Measurements from ENCODE around the gene CDC5L. TPM values are rescaled to one million over a fixed set of nuclear protein-coding genes. Genes with fewer than 3 reads are reported as not detected.

Gene CDC5L
- total RNA-seq, 1 donor from 2014 or later = 16.5 TPM

- Histone ChIP-seq H3K4me3 (no peak overlapping the region), H3K4me1 (no peaks in the 10 kb centered on the region), H3K27me3 (no peaks in the 10 kb centered on the region), H3K9me3 (no peaks in the 10 kb centered on the region), H3K27ac (no peak overlapping the region), H3K36me3 (no peaks in the 10 kb centered on the region)
- intact Hi-C loops (cut with DNase I) = no loop called here
- no peak for DNase-seq (ENCODE audit: extremely low spot score in 2 of 2)
- TF ChIP-seq CTCF (IDR thresholded peaks at IDR 0.05) (no peak), POLR2AphosphoS5 (IDR thresholded peaks at IDR 0.05; ENCODE audit: insufficient read depth in 1 of 2, low read depth in 1 of 2) (no peak), POLR2A (IDR thresholded peaks at IDR 0.05) (no peak)
These were observed 24.1 kb upstream of the CDC5L start for GRCh38 chr6:44363377-44363926.

- intact Hi-C loops (cut with DNase I) = no loop called here
- H3K36me3 ChIP-seq = no peaks in the 10 kb centered on the region
- TF ChIP-seq POLR2AphosphoS5 (IDR thresholded peaks at IDR 0.05; ENCODE audit: insufficient read depth in 1 of 2, low read depth in 1 of 2) (no peak), CTCF (IDR thresholded peaks at IDR 0.05) (no peak), POLR2A (IDR thresholded peaks at IDR 0.05) (no peak)
- H3K4me1 ChIP-seq = no peaks in the 10 kb centered on the region
- H3K27ac ChIP-seq = no peak overlapping the region
- no peaks in the 10 kb centered on the region for H3K9me3 ChIP-seq
- no peak overlapping the region for H3K4me3 ChIP-seq
- H3K27me3 ChIP-seq = no peaks in the 10 kb centered on the region
- DNase-seq (ENCODE audit: extremely low spot score in 2 of 2) = no peak
These were observed 20.7 kb upstream of the CDC5L start for GRCh38 chr6:44366781-44367180.

GRCh38 chr6:44367681-44368080, 19.8 kb upstream of the CDC5L start:
- intact Hi-C loops (cut with DNase I) = no loop called here
- H3K9me3 ChIP-seq = no peaks in the 10 kb centered on the region
- H3K27ac ChIP-seq = no peak overlapping the region
- H3K4me3 ChIP-seq = no peak overlapping the region
- H3K36me3 ChIP-seq = no peaks in the 10 kb centered on the region
- no peaks in the 10 kb centered on the region for H3K27me3 ChIP-seq
- H3K4me1 ChIP-seq = no peaks in the 10 kb centered on the region
- no peak for TF ChIP-seq POLR2A (IDR thresholded peaks at IDR 0.05)
- no peak for TF ChIP-seq POLR2AphosphoS5 (IDR thresholded peaks at IDR 0.05; ENCODE audit: insufficient read depth in 1 of 2, low read depth in 1 of 2)
- no peak for TF ChIP-seq CTCF (IDR thresholded peaks at IDR 0.05)
- DNase-seq (ENCODE audit: extremely low spot score in 2 of 2) = no peak

- intact Hi-C loops (cut with DNase I) = no loop called here
- no peak for TF ChIP-seq POLR2AphosphoS5 (IDR thresholded peaks at IDR 0.05; ENCODE audit: insufficient read depth in 1 of 2, low read depth in 1 of 2)
- no peak for TF ChIP-seq CTCF (IDR thresholded peaks at IDR 0.05)
- TF ChIP-seq POLR2A (IDR thresholded peaks at IDR 0.05) = no peak
- H3K4me1 ChIP-seq = no peaks in the 10 kb centered on the region
- no peak overlapping the region for H3K4me3 ChIP-seq
- no peaks in the 10 kb centered on the region for H3K9me3 ChIP-seq
- DNase-seq (ENCODE audit: extremely low spot score in 2 of 2) = no peak
- no peak overlapping the region for H3K27ac ChIP-seq
- no peaks in the 10 kb centered on the region for H3K36me3 ChIP-seq
- H3K27me3 ChIP-seq = no peaks in the 10 kb centered on the region
These were observed 14.5 kb upstream of the CDC5L start for GRCh38 chr6:44373051-44373450.

GRCh38 chr6:44373787-44374186, 13.7 kb upstream of the CDC5L start:
- Histone ChIP-seq H3K4me3 (no peak overlapping the region), H3K36me3 (no peaks in the 10 kb centered on the region), H3K27me3 (no peaks in the 10 kb centered on the region), H3K9me3 (no peaks in the 10 kb centered on the region), H3K4me1 (no peaks in the 10 kb centered on the region), H3K27ac (no peak overlapping the region)
- intact Hi-C loops (cut with DNase I) = no loop called here
- no peak for DNase-seq (ENCODE audit: extremely low spot score in 2 of 2)
- TF ChIP-seq POLR2A (IDR thresholded peaks at IDR 0.05) = no peak
- no peak for TF ChIP-seq CTCF (IDR thresholded peaks at IDR 0.05)
